ENCODE data around the gene VTI1A. TPM values are rescaled to one million over a fixed set of nuclear protein-coding genes. Genes with fewer than 3 reads are reported as not detected.

The VTI1A gene
- total and polyA plus RNA-seq, 4 donors = 5.5 to 26.9 (median 13.1) TPM

GRCh38 chr10:112471878-112472487 lies 25.0 kb downstream of the VTI1A start (continued):
- TF ChIP-seq CTCF (IDR thresholded peaks at IDR 0.05; ENCODE audit: low read depth, low read length, missing input control) (peak; percentile 60), RXRA (IDR thresholded peaks at IDR 0.05) (peak in 1 of 2 donors; percentile 26), FOXA1 (IDR thresholded peaks at IDR 0.05) (no peak), JUND (IDR thresholded peaks at IDR 0.05) (no peak)

- DNase-seq (ENCODE audit: low spot score) = no peak
- Histone ChIP-seq H3K9ac (ENCODE audit: low read depth in 1 of 2, low read length in 2 of 2) (peak overlapping the region in 1 of 2 donors; percentile 3), H3K27me3 (ENCODE audit: control insufficient read depth in 4 of 4, insufficient read depth in 4 of 4, low read length in 3 of 4) (no peaks in the 10 kb centered on the region), H3K4me3 (ENCODE audit: low read depth in 1 of 3, low read length in 3 of 3) (no peak overlapping the region), H3K27ac (ENCODE audit: low read depth in 1 of 2, low read length in 2 of 2) (no peak overlapping the region), H3K4me1 (ENCODE audit: control insufficient read depth in 4 of 4, insufficient read depth in 4 of 4, low read length in 3 of 4) (peaks cover 0 to 18% (median 11%) of the 10 kb centered on the region in 4 donors), H3K9me3 (ENCODE audit: control insufficient read depth in 4 of 4, low read length in 3 of 4) (no peaks in the 10 kb centered on the region), H3K36me3 (ENCODE audit: control insufficient read depth in 4 of 4, insufficient read depth in 3 of 4, low read depth in 1 of 4, low read length in 3 of 4) (no peaks in the 10 kb centered on the region)
- no peak for TF ChIP-seq HNF4G (IDR thresholded peaks at IDR 0.05)
- TF ChIP-seq CTCF (IDR thresholded peaks at IDR 0.05; ENCODE audit: low read depth, low read length, missing input control) = peak; percentile 43
- TF ChIP-seq RAD21 (IDR thresholded peaks at IDR 0.05) = peak; percentile 77 to 79
- no peak for TF ChIP-seq MAX (IDR thresholded peaks at IDR 0.05)
- WGBS = 50% methylated on average over 3 of the region's 3 CpGs
These were observed 28.7 kb downstream of the VTI1A start for GRCh38 chr10:112475575-112476218.

- H3K27me3 ChIP-seq (ENCODE audit: control insufficient read depth in 4 of 4, insufficient read depth in 4 of 4, low read length in 3 of 4) = no peaks in the 10 kb centered on the region
- peaks cover 0 to under 1% (median 0%) of the 10 kb centered on the region in 4 donors for H3K4me1 ChIP-seq (ENCODE audit: control insufficient read depth in 4 of 4, insufficient read depth in 4 of 4, low read length in 3 of 4)
- H3K36me3 ChIP-seq (ENCODE audit: control insufficient read depth in 4 of 4, insufficient read depth in 3 of 4, low read depth in 1 of 4, low read length in 3 of 4) = no peaks in the 10 kb centered on the region
- WGBS = 75% methylated on average over 3 of the region's 3 CpGs
- no peak overlapping the region for H3K9ac ChIP-seq (ENCODE audit: low read depth in 1 of 2, low read length in 2 of 2)
- H3K27ac ChIP-seq (ENCODE audit: low read depth in 1 of 2, low read length in 2 of 2) = no peak overlapping the region
- DNase-seq (ENCODE audit: low spot score) = no peak
- H3K4me3 ChIP-seq (ENCODE audit: low read depth in 1 of 3, low read length in 3 of 3) = no peak overlapping the region
- no peaks in the 10 kb centered on the region for H3K9me3 ChIP-seq (ENCODE audit: control insufficient read depth in 4 of 4, low read length in 3 of 4)
- TF ChIP-seq REST (IDR thresholded peaks at IDR 0.05) (no peak), CTCF (IDR thresholded peaks at IDR 0.05; ENCODE audit: low read depth, low read length, missing input control) (no peak), YY1 (IDR thresholded peaks at IDR 0.05) (no peak), ZBTB33 (IDR thresholded peaks at IDR 0.05) (no peak), MAX (IDR thresholded peaks at IDR 0.05) (no peak), FOXA2 (IDR thresholded peaks at IDR 0.05) (no peak), NR2F2 (IDR thresholded peaks at IDR 0.05) (no peak), JUND (IDR thresholded peaks at IDR 0.05) (no peak), GABPA (IDR thresholded peaks at IDR 0.05 in 1 of 2, conservative IDR thresholded peaks at IDR 0.05 in 1 of 2) (no peak), HNF4A (conservative IDR thresholded peaks at IDR 0.05) (no peak), RAD21 (IDR thresholded peaks at IDR 0.05) (no peak), ATF3 (IDR thresholded peaks at IDR 0.05) (no peak)
These were observed 34.6 kb downstream of the VTI1A start for GRCh38 chr10:112481602-112482001.

Measured in liver (tissue), 9 donors.